Epithelial cell of esophagus (primary cell): ENCODE measurements around the gene ATP7B.
"Not testable (repeated sequence)": the region's sequence is repeated elsewhere in the genome, so short reads cannot be mapped to it uniquely, and the experiment has no call there.

ENCODE experiments used
- DNase-seq: peaks from one replicate; pipeline ENCODE4 v3.0.0; 2010; ENCODE audit warnings: low read depth
- H3K4me3 ChIP-seq: 2 replicates; pipeline ENCODE4 v1.5.1; 2011; ENCODE audit warnings: mild to moderate bottlenecking, low read length, control low read depth
- TF ChIP-seq, protein P1 (sequence below): IDR thresholded peaks from 2 replicates; pipeline ENCODE4 v1.5.1; 2011; ENCODE audit warnings: low read depth, mild to moderate bottlenecking, low read length, control low read depth, inconsistent platforms; ENCODE audit not compliant: insufficient read depth; ENCODE audit errors: missing control alignments

The ATP7B gene

GRCh38 chr13:51996641-51997040 is 14.6 kb downstream of the ATP7B start:
- TF ChIP-seq, protein P1, sequence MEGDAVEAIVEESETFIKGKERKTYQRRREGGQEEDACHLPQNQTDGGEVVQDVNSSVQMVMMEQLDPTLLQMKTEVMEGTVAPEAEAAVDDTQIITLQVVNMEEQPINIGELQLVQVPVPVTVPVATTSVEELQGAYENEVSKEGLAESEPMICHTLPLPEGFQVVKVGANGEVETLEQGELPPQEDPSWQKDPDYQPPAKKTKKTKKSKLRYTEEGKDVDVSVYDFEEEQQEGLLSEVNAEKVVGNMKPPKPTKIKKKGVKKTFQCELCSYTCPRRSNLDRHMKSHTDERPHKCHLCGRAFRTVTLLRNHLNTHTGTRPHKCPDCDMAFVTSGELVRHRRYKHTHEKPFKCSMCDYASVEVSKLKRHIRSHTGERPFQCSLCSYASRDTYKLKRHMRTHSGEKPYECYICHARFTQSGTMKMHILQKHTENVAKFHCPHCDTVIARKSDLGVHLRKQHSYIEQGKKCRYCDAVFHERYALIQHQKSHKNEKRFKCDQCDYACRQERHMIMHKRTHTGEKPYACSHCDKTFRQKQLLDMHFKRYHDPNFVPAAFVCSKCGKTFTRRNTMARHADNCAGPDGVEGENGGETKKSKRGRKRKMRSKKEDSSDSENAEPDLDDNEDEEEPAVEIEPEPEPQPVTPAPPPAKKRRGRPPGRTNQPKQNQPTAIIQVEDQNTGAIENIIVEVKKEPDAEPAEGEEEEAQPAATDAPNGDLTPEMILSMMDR, result no peak
- no peak overlapping the region for H3K4me3 ChIP-seq
- DNase-seq, result no peak

DNA sequence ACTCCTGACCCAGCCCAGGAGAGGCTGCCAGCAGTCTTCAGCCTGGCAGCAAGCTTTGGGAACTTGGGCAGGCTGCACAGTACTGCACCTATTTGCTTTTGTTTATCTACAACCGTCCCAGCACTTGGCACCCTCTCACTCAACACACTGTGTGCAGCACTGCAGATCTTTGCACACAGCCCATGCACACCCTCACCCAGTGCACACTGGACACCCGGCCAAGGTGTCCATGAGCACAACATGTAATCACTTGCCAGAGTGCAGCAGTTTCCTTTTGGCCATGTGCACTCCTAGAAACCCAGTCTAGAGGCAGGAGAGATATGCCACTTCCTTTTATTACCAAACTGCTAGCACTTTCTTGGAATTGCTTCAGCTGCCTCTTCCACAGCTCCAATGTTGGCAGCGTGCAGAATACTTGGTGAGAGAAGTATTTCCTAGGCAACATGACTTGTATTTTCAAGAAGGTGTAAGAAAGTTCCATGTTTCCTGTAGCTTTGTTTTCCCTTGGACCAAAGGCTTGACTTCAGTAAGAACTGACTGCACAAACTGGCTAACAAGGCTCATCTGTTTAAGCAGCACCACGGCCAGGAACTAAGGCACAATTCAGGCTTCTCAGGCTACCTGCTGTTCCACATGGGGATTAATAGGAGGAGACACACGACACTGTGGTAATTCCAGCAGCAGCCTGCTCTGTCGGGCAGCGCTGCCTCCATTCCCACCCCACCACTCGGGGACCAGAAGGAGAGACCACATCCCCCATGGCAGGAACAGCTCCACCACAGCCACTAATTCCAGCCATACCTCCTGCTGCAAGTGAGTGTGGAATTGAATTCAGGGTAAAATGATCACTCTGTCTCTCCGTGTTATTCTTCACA is 15.3 kb downstream of the ATP7B start:
- no peak overlapping the region for H3K4me3 ChIP-seq
- peak; percentile 25 for DNase-seq
- TF ChIP-seq, protein P1, result peak; percentile 21

DNA sequence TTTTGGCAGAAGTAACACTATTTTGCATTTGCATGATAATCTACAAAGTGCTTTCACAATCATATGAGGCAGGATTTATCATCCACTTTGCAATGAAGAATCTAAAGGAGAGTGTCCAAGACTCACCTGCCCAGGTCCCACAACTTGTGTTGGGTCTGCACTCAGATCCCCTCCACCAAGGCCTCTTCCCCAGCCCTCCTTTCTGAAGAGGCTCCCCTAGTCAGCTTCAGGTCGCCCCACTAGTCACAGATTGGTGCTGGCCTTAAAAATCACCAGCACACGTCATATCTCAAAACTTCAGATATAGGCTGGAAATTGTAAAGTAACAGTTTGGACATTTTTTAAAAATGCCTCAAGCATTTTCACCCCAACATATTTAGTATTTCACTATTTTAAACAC is 17.5 kb downstream of the ATP7B start:
- DNase-seq, result no peak
- TF ChIP-seq, protein P1, result no peak

GRCh38 chr13:51988988-51989618 is 22.1 kb downstream of the ATP7B start:
- no peak overlapping the region for H3K4me3 ChIP-seq
- TF ChIP-seq, protein P1, result no peak
- no peak for DNase-seq

More for the DNA sequence above, 17.5 kb downstream of the ATP7B start:
- no peak overlapping the region for H3K4me3 ChIP-seq

DNA sequence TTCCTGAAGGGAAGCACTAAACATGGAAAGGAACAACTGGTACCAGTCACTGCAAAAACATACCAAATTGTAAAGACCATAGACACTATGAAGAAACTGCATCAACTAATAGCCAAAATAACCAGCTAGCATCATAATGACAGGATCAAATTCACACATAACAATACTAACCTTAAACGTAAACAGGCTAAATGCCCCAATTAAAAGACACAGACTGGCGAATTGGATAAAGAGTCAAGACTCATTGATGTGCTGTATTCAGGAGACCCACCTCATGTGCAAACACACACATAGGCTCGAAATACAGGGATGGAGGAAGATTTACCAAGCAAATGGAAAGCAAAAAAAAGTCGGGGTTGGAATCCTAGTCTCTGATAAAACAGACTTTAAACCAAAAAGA is 26.3 kb downstream of the ATP7B start:
- not testable (repeated sequence) for H3K4me3 ChIP-seq

GRCh38 chr13:51983292-51983691 is 28.0 kb downstream of the ATP7B start:
- H3K4me3 ChIP-seq, DNase-seq: not testable (repeated sequence)

More for the DNA sequence above, 26.3 kb downstream of the ATP7B start:
- not testable (repeated sequence) for DNase-seq

DNA sequence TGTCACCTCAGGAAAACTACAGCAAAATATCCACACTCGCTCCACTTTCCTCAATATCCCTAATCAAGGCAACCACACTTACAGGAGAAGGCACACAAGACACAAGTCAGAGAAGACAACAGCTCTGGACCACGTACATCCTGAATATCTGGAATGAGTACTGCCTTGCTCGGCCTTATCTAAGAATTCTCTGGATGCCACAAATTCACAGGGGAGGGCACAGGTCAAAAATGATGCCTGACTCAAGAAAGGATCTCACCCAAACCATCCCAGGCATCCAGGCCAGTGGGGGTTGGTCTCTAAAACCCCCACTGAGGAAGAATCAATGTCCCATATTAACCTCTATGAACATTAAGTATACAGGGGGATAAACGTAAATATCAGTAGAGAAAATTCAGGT is 29.9 kb downstream of the ATP7B start:
- TF ChIP-seq, protein P1, result no peak
- DNase-seq, result no peak
- H3K4me3 ChIP-seq, result no peak overlapping the region

GRCh38 chr13:51980908-51981307 is 30.3 kb downstream of the ATP7B start:
- TF ChIP-seq, protein P1, result no peak
- H3K4me3 ChIP-seq, result no peak overlapping the region
- no peak for DNase-seq
